ENCODE data around the gene TTBK2. TPM values are rescaled to one million over a fixed set of nuclear protein-coding genes. Genes with fewer than 3 reads are reported as not detected.

TTBK2 gene
- total and polyA plus RNA-seq, 2 donors (not counting 1 experiment from before 2014, with no cell fraction given): 4.3 to 39.6 TPM

- Mint-ChIP-seq H3K9me3 (ENCODE audit: insufficient read depth) (no peaks in the 10 kb centered on the region), H3K27ac (no peak overlapping the region)
Measured at GRCh38 chr15:42858540-42858939, 62.0 kb downstream of the TTBK2 start.

GRCh38 chr15:42854576-42854975, 66.0 kb downstream of the TTBK2 start:
- Histone ChIP-seq H3K27ac (ENCODE audit: low read length in 2 of 2) (no peak overlapping the region), H3K4me1 (ENCODE audit: control insufficient read depth in 2 of 2, insufficient read depth in 2 of 2, low read length in 2 of 2) (no peaks in the 10 kb centered on the region), H4K20me1 (ENCODE audit: control insufficient read depth, insufficient read depth, low read length, poor library complexity, severe bottlenecking) (no peaks in the 10 kb centered on the region), H2AFZ (ENCODE audit: insufficient read depth, low read depth, low read length, poor library complexity, severe bottlenecking) (no peak overlapping the region), H3K36me3 (replicated peaks in 1 of 2; ENCODE audit: control extremely low read depth in 1 of 2, control insufficient read depth in 1 of 2, extremely low read depth in 1 of 2, insufficient read depth in 2 of 2, low read length in 1 of 2) (peaks cover 0 to 7% of the 10 kb centered on the region in 2 experiments), H3K27me3 (replicated peaks in 1 of 4; ENCODE audit: control extremely low read depth in 1 of 4, control insufficient read depth in 3 of 4, insufficient read depth in 4 of 4, low read length in 3 of 4) (no peaks in the 10 kb centered on the region), H3K4me2 (replicated peaks; ENCODE audit: low read depth, low read length, poor library complexity, severe bottlenecking) (no peak overlapping the region), H3K79me2 (ENCODE audit: control insufficient read depth, insufficient read depth, low read length) (peaks cover 3% of the 10 kb centered on the region), H3K4me3 (ENCODE audit: control extremely low read depth in 1 of 5, extremely low read depth in 1 of 5, insufficient read depth in 1 of 5, low read depth in 2 of 5, low read length in 4 of 5) (no peak overlapping the region), H3K9ac (ENCODE audit: low read length) (no peak overlapping the region), H3K9me3 (ENCODE audit: control extremely low read depth in 1 of 3, control insufficient read depth in 2 of 3, insufficient read depth in 1 of 3, low read length in 2 of 3) (no peaks in the 10 kb centered on the region)
- ChIA-PET POLR2A (no interaction called here), CTCF (no interaction called here)
- Mint-ChIP-seq H3K4me3 (no peak overlapping the region), H3K27me3 (no peaks in the 10 kb centered on the region), H3K4me1 (no peaks in the 10 kb centered on the region), H3K27ac (no peak overlapping the region), H3K9me3 (ENCODE audit: insufficient read depth) (no peaks in the 10 kb centered on the region)
- WGBS (ENCODE audit: insufficient coverage): no CpG with 5 or more reads among the region's 3 CpGs
- no peak for ATAC-seq (ENCODE audit: low read depth)
- DNase-seq: no peak
- no peak for TF ChIP-seq EZH2 (IDR thresholded peaks at IDR 0.05; ENCODE audit: borderline replicate concordance, insufficient read depth, low read depth, low read length, poor library complexity, severe bottlenecking)
- TF ChIP-seq, protein P1, sequence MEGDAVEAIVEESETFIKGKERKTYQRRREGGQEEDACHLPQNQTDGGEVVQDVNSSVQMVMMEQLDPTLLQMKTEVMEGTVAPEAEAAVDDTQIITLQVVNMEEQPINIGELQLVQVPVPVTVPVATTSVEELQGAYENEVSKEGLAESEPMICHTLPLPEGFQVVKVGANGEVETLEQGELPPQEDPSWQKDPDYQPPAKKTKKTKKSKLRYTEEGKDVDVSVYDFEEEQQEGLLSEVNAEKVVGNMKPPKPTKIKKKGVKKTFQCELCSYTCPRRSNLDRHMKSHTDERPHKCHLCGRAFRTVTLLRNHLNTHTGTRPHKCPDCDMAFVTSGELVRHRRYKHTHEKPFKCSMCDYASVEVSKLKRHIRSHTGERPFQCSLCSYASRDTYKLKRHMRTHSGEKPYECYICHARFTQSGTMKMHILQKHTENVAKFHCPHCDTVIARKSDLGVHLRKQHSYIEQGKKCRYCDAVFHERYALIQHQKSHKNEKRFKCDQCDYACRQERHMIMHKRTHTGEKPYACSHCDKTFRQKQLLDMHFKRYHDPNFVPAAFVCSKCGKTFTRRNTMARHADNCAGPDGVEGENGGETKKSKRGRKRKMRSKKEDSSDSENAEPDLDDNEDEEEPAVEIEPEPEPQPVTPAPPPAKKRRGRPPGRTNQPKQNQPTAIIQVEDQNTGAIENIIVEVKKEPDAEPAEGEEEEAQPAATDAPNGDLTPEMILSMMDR (IDR thresholded peaks at IDR 0.05): no peak
- intact Hi-C loops (cut with micrococcal nuclease): no loop called here

More at GRCh38 chr15:42858540-42858939, 62.0 kb downstream of the TTBK2 start:
- peaks cover 2 to 4% of the 10 kb centered on the region in 2 experiments for H3K36me3 ChIP-seq (replicated peaks in 1 of 2; ENCODE audit: control extremely low read depth in 1 of 2, control insufficient read depth in 1 of 2, extremely low read depth in 1 of 2, insufficient read depth in 2 of 2, low read length in 1 of 2)
- H3K4me2 ChIP-seq (replicated peaks; ENCODE audit: low read depth, low read length, poor library complexity, severe bottlenecking): no peak overlapping the region
- POLR2A ChIA-PET: no interaction called here
- no peak overlapping the region for H3K27ac ChIP-seq (ENCODE audit: low read length in 2 of 2)
- ATAC-seq (ENCODE audit: low read depth) (no peak), DNase-seq (no peak)
- no peak overlapping the region for H3K9ac ChIP-seq (ENCODE audit: low read length)
- H3K27me3 Mint-ChIP-seq: no peaks in the 10 kb centered on the region
- intact Hi-C loops (cut with micrococcal nuclease): no loop called here
- H3K4me3 Mint-ChIP-seq: no peak overlapping the region
- no peaks in the 10 kb centered on the region for H3K4me1 Mint-ChIP-seq
- CTCF ChIA-PET: no interaction called here
- H3K27me3 ChIP-seq (replicated peaks in 1 of 4; ENCODE audit: control extremely low read depth in 1 of 4, control insufficient read depth in 3 of 4, insufficient read depth in 4 of 4, low read length in 3 of 4): no peaks in the 10 kb centered on the region
- WGBS (ENCODE audit: insufficient coverage): no CpG with 5 or more reads among the region's 2 CpGs
- H3K4me3 ChIP-seq (ENCODE audit: control extremely low read depth in 1 of 5, extremely low read depth in 1 of 5, insufficient read depth in 1 of 5, low read depth in 2 of 5, low read length in 4 of 5): no peak overlapping the region
- TF ChIP-seq, protein P1 (IDR thresholded peaks at IDR 0.05): no peak
- no peak for TF ChIP-seq EZH2 (IDR thresholded peaks at IDR 0.05; ENCODE audit: borderline replicate concordance, insufficient read depth, low read depth, low read length, poor library complexity, severe bottlenecking)
- no peaks in the 10 kb centered on the region for H4K20me1 ChIP-seq (ENCODE audit: control insufficient read depth, insufficient read depth, low read length, poor library complexity, severe bottlenecking)
- H2AFZ ChIP-seq (ENCODE audit: insufficient read depth, low read depth, low read length, poor library complexity, severe bottlenecking): no peak overlapping the region
- H3K4me1 ChIP-seq (ENCODE audit: control insufficient read depth in 2 of 2, insufficient read depth in 2 of 2, low read length in 2 of 2): no peaks in the 10 kb centered on the region
- peaks cover 3% of the 10 kb centered on the region for H3K79me2 ChIP-seq (ENCODE audit: control insufficient read depth, insufficient read depth, low read length)
- H3K9me3 ChIP-seq (ENCODE audit: control extremely low read depth in 1 of 3, control insufficient read depth in 2 of 3, insufficient read depth in 1 of 3, low read length in 2 of 3): no peaks in the 10 kb centered on the region

Measured in B cell (primary cell).